Measurements from ENCODE around the gene NCKAP5. TPM values are rescaled to one million over a fixed set of nuclear protein-coding genes. Genes with fewer than 3 reads are reported as not detected.

The NCKAP5 gene
- total RNA-seq, 1 donor from 2014 or later = 8.8 TPM

DNA sequence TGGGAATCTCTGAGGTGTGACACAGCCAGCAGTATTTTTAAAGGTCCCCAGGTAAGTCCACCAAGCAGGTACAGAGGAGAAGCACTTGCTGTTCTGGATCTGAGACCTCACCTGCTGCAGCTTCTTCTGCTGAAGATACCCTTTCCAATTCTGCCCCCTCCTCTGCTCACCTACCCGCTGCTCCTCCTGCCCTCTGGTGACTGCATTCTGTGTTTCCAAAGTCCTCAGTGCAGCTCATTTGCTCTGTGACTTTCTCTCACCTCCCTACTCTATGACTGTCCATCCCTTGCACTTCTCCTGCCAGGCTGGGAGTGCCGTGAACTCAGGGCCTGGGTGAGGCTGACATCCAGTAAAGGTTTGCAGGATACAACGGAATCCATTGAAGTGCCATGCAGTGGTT, 693.1 kb downstream of the NCKAP5 start:
- H3K4me3 ChIP-seq = no peak overlapping the region
- no peak for TF ChIP-seq POLR2A (IDR thresholded peaks at IDR 0.05)
- TF ChIP-seq, protein P1, sequence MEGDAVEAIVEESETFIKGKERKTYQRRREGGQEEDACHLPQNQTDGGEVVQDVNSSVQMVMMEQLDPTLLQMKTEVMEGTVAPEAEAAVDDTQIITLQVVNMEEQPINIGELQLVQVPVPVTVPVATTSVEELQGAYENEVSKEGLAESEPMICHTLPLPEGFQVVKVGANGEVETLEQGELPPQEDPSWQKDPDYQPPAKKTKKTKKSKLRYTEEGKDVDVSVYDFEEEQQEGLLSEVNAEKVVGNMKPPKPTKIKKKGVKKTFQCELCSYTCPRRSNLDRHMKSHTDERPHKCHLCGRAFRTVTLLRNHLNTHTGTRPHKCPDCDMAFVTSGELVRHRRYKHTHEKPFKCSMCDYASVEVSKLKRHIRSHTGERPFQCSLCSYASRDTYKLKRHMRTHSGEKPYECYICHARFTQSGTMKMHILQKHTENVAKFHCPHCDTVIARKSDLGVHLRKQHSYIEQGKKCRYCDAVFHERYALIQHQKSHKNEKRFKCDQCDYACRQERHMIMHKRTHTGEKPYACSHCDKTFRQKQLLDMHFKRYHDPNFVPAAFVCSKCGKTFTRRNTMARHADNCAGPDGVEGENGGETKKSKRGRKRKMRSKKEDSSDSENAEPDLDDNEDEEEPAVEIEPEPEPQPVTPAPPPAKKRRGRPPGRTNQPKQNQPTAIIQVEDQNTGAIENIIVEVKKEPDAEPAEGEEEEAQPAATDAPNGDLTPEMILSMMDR (IDR thresholded peaks at IDR 0.05) = no peak
- TF ChIP-seq POLR2AphosphoS5 (IDR thresholded peaks at IDR 0.05; ENCODE audit: insufficient read depth in 1 of 2, low read depth in 1 of 2) = no peak
- no peak for DNase-seq (ENCODE audit: extremely low spot score in 2 of 2)
- no peaks in the 10 kb centered on the region for H3K9me3 ChIP-seq
- no peaks in the 10 kb centered on the region for H3K27me3 ChIP-seq
- H3K27ac ChIP-seq = no peak overlapping the region
- H3K4me1 ChIP-seq = no peaks in the 10 kb centered on the region
- no peaks in the 10 kb centered on the region for H3K36me3 ChIP-seq
- intact Hi-C loops (cut with DNase I) = no loop called here

DNA sequence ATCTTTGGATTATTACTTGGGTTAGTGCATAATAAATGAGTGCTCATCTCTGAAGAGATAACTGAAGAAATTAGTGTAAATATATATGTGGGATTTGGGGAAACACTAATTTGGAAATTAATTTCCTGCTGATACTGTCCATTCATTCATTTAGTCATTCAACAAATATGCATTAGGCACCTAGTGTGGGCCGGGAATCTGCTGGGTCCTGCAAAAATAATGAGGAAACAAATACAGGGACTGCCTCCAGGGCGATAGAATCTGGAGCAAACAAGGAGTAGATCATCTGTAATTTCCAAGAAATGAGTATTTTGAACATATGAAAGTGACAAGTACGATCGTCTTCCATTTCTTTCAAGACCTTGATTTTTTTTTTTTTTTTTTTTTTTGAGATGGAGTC, 694.5 kb downstream of the NCKAP5 start:
- Histone ChIP-seq H3K9me3 (no peaks in the 10 kb centered on the region), H3K27ac (no peak overlapping the region), H3K36me3 (no peaks in the 10 kb centered on the region), H3K4me3 (no peak overlapping the region), H3K4me1 (no peaks in the 10 kb centered on the region), H3K27me3 (no peaks in the 10 kb centered on the region)
- DNase-seq (ENCODE audit: extremely low spot score in 2 of 2) = no peak
- TF ChIP-seq POLR2A (IDR thresholded peaks at IDR 0.05) (no peak), POLR2AphosphoS5 (IDR thresholded peaks at IDR 0.05; ENCODE audit: insufficient read depth in 1 of 2, low read depth in 1 of 2) (no peak)
- TF ChIP-seq, protein P1 (IDR thresholded peaks at IDR 0.05) = no peak
- intact Hi-C loops (cut with DNase I) = no loop called here

GRCh38 chr2:132871831-132872230, 696.4 kb downstream of the NCKAP5 start:
- TF ChIP-seq, protein P1 (IDR thresholded peaks at IDR 0.05) = no peak
- TF ChIP-seq POLR2A (IDR thresholded peaks at IDR 0.05) = no peak
- no peak for TF ChIP-seq POLR2AphosphoS5 (IDR thresholded peaks at IDR 0.05; ENCODE audit: insufficient read depth in 1 of 2, low read depth in 1 of 2)
- DNase-seq (ENCODE audit: extremely low spot score in 2 of 2) = no peak
- Histone ChIP-seq H3K4me3 (no peak overlapping the region), H3K27me3 (no peaks in the 10 kb centered on the region), H3K36me3 (no peaks in the 10 kb centered on the region), H3K9me3 (no peaks in the 10 kb centered on the region), H3K27ac (no peak overlapping the region), H3K4me1 (no peaks in the 10 kb centered on the region)
- intact Hi-C loops (cut with DNase I) = no loop called here

GRCh38 chr2:132863961-132864360, 704.3 kb downstream of the NCKAP5 start:
- H3K36me3 ChIP-seq = no peaks in the 10 kb centered on the region
- H3K4me3 ChIP-seq = no peak overlapping the region
- intact Hi-C loops (cut with DNase I) = no loop called here
- no peak for TF ChIP-seq POLR2A (IDR thresholded peaks at IDR 0.05)
- TF ChIP-seq, protein P1 (IDR thresholded peaks at IDR 0.05) = no peak
- no peak for TF ChIP-seq POLR2AphosphoS5 (IDR thresholded peaks at IDR 0.05; ENCODE audit: insufficient read depth in 1 of 2, low read depth in 1 of 2)
- no peaks in the 10 kb centered on the region for H3K4me1 ChIP-seq
- H3K9me3 ChIP-seq = no peaks in the 10 kb centered on the region
- H3K27me3 ChIP-seq = no peaks in the 10 kb centered on the region
- no peak overlapping the region for H3K27ac ChIP-seq
- no peak for DNase-seq (ENCODE audit: extremely low spot score in 2 of 2)

DNA sequence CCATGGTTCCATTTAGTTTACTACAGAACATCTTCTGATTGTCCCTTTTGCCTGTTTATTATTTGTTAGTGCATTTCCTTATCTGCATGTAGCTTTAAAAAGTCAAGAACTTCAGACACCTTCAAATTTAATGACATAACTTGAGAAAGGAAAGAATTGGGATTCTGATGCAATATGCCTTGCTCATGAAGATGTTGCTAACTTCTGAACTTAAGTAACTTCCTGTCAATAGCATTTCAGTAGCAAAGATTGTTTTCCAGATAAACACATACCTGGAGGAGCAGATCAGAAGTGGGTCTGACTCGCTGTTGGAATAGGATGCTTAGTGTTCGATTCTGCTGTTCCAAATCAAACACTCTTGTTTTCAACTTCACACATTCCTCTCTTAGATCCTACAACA, 708.0 kb downstream of the NCKAP5 start:
- Histone ChIP-seq H3K27ac (no peak overlapping the region), H3K36me3 (no peaks in the 10 kb centered on the region), H3K27me3 (no peaks in the 10 kb centered on the region), H3K4me3 (no peak overlapping the region), H3K4me1 (no peaks in the 10 kb centered on the region), H3K9me3 (no peaks in the 10 kb centered on the region)
- no peak for TF ChIP-seq POLR2A (IDR thresholded peaks at IDR 0.05)
- no peak for TF ChIP-seq POLR2AphosphoS5 (IDR thresholded peaks at IDR 0.05; ENCODE audit: insufficient read depth in 1 of 2, low read depth in 1 of 2)
- TF ChIP-seq, protein P1 (IDR thresholded peaks at IDR 0.05) = no peak
- DNase-seq (ENCODE audit: extremely low spot score in 2 of 2) = no peak
- intact Hi-C loops (cut with DNase I) = no loop called here

Data from vagina (tissue), 2 donors.